SH-SY5Y (cell line): ENCODE measurements around the gene KCNT2.

Experiments used
- GATA2 ChIP-seq: IDR thresholded peaks from 2 replicates; pipeline ENCODE4 v1.6.1; 2011; ENCODE audit warnings: mild to moderate bottlenecking, low read depth, low read length
- GATA3 ChIP-seq: IDR thresholded peaks from 2 replicates; pipeline ENCODE4 v1.6.1; 2011; ENCODE audit warnings: low read depth, mild to moderate bottlenecking, low read length, moderate library complexity

KCNT2 gene

DNA sequence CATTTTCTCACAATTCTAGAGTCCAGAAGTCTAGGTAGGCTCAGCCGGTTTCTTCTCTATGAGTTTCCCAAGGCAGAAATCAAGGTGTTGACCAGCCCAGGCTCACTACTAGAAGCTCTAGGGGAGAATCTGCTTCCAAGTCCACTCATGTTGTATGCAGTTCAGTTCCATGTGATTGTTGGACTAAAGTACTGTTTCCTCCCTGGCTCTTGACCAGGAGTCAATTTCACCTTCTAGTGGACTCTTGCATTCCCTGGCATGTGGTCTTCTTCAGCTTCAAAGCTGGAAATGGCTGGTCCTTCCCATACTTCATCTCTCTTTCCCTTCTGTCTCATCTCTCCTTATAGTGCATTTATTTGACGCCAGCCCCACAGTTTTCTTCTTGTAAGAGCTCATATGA is 153.4 kb downstream of the KCNT2 start:
- TF ChIP-seq GATA2, result no peak
- TF ChIP-seq GATA3, result no peak

GRCh38 chr1:196451103-196451502 is 157.1 kb downstream of the KCNT2 start:
- TF ChIP-seq GATA3 (no peak), GATA2 (no peak)

GRCh38 chr1:196450143-196451095 is 157.8 kb downstream of the KCNT2 start:
- TF ChIP-seq GATA3, result no peak
- TF ChIP-seq GATA2, result no peak

- no peak for TF ChIP-seq GATA3
- no peak for TF ChIP-seq GATA2
Observed at GRCh38 chr1:196449460-196449859, 158.8 kb downstream of the KCNT2 start.

GRCh38 chr1:196445775-196446174 is 162.5 kb downstream of the KCNT2 start:
- TF ChIP-seq GATA2 (no peak), GATA3 (no peak)

- TF ChIP-seq GATA2 (no peak), GATA3 (no peak)
Observed at GRCh38 chr1:196444634-196445033, 163.6 kb downstream of the KCNT2 start.

DNA sequence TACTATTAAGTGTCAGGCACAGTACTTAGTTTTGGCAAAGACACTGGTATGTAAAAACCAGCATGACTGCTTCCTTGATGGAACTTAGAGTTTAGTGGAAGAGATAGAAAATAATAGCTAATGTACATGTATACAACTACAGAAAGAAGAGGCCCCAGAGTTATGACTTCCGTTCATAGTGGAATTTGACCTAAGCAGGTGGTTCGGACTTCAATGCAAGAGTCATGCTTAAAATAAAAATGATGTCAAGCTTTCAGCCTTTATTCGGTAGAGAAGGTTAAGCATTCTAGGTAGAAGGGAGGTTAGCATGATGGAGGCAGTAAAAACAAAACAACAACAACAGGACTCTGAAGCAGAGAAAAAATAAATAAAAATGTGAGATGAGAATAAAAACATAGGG is 165.9 kb downstream of the KCNT2 start:
- TF ChIP-seq GATA2 (no peak), GATA3 (no peak)

DNA sequence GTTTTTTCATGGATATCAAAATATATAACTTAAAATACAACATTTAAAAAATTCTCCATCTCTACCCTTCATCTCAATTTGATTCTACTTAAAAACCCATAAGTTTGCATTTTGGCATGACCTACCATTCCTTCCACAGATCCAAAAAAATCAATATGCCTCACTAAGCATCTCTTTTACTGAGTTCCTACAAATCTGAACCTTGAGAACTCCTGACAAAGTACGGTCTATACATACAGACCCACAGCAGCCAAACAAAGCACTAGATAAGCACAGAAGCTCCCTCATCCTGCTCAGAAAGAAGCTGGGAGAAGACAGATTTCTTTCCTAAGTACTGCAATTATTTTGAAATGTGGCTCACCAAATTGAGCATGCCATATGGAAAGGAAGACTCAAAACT is 167.5 kb downstream of the KCNT2 start:
- TF ChIP-seq GATA2, result no peak
- TF ChIP-seq GATA3, result no peak

GRCh38 chr1:196438329-196438728 is 169.9 kb downstream of the KCNT2 start:
- TF ChIP-seq GATA3 (no peak), GATA2 (no peak)

GRCh38 chr1:196437671-196438070 is 170.6 kb downstream of the KCNT2 start:
- no peak for TF ChIP-seq GATA3
- no peak for TF ChIP-seq GATA2

DNA sequence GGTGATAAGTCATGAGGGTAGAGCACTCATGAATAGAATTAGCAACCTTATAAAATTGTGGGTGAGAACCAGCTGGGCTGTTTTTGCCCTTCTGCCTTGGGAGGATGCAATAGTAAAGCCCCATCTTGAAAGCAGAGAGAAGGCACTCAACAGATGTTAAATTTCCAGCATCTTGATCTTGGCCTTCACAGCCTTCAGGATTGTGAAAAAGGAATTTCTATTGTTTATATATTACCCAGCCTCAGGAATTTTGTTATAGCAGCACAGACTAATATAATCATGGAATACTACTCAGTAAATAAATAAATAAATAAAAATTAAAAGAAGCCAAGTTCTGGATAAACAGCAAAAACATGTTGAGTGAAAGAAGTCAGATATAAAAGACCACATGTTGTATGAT is 175.2 kb downstream of the KCNT2 start:
- no peak for TF ChIP-seq GATA2
- no peak for TF ChIP-seq GATA3

DNA sequence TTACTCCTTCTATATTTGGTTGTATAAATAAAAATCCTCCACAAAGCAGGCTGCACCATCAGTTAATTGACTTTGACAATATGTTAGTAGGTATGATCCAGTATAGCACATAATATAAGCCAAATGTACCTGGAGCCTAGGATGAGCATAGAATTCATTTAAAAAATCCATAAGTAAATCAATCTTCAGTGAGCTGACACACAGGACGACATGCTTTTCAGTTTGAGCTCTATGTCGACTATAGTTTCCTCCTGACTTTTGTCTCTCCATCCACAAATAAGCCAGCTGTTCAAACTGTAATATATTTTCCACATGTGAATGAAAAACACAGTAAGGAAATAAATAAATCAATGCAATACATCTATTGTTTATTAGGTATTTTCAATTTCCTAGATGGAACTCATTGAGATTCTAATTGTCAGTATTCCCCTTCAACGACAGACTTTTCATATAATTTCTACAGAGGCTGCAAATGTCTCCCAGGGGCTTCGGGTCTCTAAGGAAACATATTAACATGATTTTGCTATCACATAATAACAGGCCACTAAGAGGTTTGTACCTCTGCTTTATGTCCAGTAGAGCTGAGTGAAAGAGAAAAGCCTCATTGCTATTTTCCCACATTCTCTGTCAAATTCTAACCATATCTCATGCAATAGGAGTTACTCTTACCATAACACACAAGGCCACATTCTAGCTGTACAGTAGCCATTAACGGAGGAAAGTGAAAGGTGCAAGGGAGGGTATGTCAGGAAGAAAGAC is 180.1 kb downstream of the KCNT2 start:
- TF ChIP-seq GATA2 (no peak), GATA3 (no peak)

GRCh38 chr1:196425513-196425912 is 182.7 kb downstream of the KCNT2 start:
- TF ChIP-seq GATA2, result no peak
- TF ChIP-seq GATA3, result no peak

DNA sequence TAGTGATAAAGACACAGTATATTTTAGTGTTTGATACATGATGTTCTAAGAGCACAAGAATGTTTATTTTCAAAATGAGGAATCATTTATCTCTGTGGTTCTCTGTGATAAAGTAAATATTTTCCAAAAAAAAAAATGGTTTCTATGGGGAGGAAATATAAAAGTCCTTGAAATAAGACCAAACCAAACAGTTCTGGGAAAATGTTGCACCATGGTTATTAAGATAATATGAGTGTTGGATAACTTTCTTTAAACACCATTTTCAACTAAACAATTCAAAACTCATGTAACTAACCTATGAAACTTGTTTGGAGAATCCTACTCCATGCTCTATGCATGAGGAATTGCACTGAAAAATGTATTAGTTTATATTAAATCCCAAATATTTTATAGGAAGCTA is 184.6 kb downstream of the KCNT2 start:
- TF ChIP-seq GATA3 (no peak), GATA2 (no peak)

DNA sequence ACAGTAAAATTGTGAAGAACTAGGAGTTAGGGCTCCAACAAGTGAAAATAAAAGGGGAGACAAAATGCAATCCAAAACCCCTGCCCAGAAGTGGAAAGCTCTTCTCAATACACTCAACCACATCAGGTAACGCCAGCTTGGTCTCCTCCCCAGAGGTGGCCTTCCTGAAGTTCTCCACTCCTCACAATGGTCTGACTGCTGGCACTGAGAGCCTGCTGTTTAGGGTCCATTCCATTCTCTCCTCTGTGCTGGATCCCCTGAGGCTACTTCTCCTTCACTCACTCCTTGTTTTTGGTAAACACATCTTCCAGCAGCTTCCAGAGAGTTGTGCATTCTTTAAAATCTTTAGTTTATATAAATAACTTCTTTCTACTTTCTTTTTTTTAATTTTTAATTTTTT is 189.5 kb downstream of the KCNT2 start:
- TF ChIP-seq GATA3, result no peak
- TF ChIP-seq GATA2, result no peak
